Dermis blood vessel endothelial cell (primary cell): Measurements from ENCODE around the gene MARS1. TPM values are rescaled to one million over a fixed set of nuclear protein-coding genes. Genes with fewer than 3 reads are reported as not detected.
A peak's percentile ranks its signal among the peaks of the same experiment; 100 is the strongest.

Source experiments
- DNase-seq: peaks from one replicate; pipeline ENCODE4 v3.0.0; 2010
- total RNA-seq: library from RNA; depleted of rRNA; stranded (reverse); fragments of >200 nt; gene quantifications from 2 replicates; pipeline ENCODE4 v1.2.3, GENCODE V29; 2014

MARS1 gene
- total RNA-seq, 1 donor from 2014 or later, result 71.6 TPM

GRCh38 chr12:57518920-57519795, 31.3 kb downstream of the MARS1 start:
- DNase-seq, result peak; percentile 33

DNA sequence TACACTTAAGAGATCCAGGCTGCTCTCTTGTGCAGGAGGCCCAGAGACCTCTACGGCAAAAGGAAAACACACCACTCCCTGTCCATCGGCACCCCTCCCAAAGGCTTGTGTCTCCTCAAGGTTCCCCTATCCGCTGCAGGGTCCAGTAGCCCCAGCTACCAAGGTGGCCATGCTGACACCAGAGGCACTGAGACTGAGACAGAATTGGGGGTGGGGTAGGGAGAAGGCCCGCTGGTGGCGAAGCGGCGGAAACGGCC, 31.9 kb downstream of the MARS1 start:
- DNase-seq, result no peak

GRCh38 chr12:57520053-57520818, 32.4 kb downstream of the MARS1 start, which contains the start of gene DDIT3:
DDIT3 (minus strand) TSS chr12:57520514; CDS start chr12:57517406, 3,108 bp downstream.
- peak; percentile 99 for DNase-seq

- peak; percentile 50 for DNase-seq
Measured at GRCh38 chr12:57521525-57522010, 33.7 kb downstream of the MARS1 start.

DNA sequence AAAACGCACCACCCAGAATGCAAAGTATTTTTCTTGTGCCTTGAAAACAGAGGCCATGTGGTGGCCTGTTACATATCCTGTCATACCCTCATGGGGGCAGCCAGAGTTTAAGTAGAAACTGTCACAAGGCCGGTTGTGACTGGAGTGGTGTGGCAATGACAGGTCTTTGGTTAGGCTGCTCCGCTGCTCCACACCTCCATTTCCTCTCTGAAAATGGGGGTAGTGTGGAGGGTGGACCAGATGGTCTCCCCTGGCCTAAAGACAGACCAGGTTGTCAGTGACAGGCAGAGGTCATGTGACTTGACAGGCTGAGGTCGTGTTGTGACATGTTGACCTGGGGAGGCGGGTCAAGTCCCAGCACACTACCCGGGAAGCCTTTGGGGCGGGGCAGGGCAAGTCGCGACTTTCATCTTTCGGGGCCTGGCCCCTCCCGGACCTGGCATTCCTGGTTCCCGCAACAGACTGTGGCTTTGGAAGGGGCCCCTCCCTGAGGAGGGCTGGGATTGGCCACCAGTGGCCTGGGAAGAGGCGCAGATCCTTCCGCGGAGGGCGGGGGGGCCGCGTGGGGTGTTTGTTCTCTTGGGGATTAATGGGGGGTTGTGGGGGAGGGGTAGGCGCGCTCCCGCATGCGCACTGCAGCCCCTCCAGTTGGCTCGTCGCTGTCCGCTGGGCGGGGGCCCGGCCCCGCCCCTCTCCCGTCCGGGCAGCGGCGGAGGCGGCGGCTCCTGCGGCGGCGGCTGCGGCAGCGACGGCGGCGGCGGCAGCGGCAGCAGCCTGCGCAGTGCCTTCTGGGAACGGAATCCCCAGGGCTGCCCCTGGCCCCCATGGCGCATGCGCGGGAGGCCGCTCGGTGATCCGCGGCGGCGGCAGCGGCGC, 34.4 kb downstream of the MARS1 start, which contains the start of gene MBD6:
MBD6 (plus strand) TSS at position 814 of the 876 bp plus-strand sequence. CDS start 1,480 bp downstream, outside the sequence.
- DNase-seq, result peak; percentile 86

- DNase-seq, result peak; percentile 65
Measured at GRCh38 chr12:57522887-57523705, 35.2 kb downstream of the MARS1 start.

GRCh38 chr12:57523706-57524614, 36.1 kb downstream of the MARS1 start:
- DNase-seq, result no peak

DNA sequence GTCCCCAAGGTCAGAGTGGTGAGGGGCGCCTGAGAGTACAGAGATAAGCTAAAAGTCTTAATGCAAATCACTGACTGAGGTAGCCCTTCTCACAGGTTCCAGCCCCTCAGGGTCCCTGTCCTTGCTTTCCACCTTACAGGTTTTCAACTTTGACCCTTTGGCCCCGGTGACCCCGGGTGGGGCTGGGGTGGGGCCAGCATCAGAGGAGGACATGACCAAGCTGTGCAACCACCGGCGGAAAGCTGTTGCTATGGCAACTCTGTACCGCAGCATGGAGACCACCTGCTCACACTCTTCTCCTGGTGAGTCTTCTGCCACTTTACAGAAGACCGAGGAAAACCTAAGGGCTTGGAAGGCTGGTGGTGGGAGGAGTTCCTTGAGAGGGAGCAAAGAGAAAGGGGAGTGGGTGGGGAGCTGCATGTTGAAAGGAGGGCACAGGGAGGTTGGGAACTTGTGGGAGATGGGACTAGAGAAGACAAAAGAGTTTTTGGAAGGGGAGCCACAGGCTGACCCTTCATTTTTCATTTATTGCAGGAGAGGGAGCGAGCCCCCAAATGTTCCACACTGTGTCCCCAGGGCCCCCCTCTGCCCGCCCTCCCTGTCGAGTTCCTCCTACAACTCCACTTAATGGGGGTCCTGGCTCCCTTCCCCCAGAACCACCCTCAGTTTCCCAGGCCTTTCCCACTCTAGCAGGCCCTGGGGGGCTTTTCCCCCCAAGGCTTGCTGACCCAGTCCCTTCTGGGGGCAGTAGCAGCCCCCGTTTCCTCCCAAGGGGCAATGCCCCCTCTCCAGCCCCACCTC, 37.1 kb downstream of the MARS1 start:
- DNase-seq, result no peak

DNA sequence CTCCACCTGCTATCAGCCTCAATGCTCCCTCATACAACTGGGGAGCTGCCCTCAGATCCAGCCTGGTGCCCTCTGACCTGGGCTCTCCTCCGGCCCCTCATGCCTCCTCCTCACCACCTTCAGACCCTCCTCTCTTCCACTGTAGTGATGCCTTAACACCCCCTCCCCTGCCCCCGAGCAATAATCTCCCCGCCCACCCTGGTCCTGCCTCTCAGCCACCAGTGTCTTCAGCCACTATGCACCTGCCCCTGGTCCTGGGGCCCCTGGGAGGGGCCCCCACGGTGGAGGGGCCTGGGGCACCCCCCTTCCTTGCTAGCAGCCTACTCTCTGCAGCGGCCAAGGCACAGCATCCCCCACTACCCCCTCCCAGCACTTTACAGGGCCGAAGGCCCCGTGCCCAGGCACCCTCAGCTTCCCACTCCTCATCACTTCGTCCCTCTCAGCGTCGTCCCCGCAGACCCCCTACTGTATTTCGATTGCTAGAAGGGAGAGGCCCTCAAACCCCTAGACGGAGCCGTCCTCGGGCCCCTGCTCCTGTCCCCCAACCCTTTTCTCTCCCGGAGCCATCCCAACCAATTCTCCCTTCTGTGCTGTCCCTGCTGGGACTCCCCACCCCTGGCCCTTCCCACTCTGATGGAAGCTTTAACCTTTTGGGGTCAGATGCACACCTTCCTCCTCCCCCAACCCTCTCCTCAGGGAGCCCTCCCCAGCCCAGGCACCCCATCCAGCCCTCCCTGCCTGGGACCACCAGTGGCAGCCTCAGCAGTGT, 37.9 kb downstream of the MARS1 start:
- no peak for DNase-seq

GRCh38 chr12:57526477-57527126, 38.7 kb downstream of the MARS1 start:
- no peak for DNase-seq

GRCh38 chr12:57527184-57527583, 39.3 kb downstream of the MARS1 start:
- no peak for DNase-seq

DNA sequence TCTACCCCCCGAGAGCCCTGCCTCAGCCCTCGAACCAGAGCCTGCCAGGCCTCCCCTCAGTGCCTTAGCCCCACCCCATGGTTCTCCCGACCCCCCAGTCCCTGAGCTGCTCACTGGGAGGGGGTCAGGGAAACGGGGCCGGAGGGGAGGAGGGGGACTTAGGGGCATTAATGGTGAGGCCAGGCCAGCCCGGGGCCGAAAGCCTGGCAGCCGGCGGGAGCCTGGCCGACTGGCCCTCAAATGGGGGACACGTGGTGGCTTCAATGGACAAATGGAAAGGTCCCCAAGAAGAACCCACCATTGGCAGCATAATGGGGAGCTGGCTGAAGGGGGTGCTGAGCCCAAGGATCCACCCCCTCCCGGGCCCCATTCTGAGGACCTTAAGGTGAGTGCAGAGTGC, 40.3 kb downstream of the MARS1 start:
- DNase-seq, result no peak

DNA sequence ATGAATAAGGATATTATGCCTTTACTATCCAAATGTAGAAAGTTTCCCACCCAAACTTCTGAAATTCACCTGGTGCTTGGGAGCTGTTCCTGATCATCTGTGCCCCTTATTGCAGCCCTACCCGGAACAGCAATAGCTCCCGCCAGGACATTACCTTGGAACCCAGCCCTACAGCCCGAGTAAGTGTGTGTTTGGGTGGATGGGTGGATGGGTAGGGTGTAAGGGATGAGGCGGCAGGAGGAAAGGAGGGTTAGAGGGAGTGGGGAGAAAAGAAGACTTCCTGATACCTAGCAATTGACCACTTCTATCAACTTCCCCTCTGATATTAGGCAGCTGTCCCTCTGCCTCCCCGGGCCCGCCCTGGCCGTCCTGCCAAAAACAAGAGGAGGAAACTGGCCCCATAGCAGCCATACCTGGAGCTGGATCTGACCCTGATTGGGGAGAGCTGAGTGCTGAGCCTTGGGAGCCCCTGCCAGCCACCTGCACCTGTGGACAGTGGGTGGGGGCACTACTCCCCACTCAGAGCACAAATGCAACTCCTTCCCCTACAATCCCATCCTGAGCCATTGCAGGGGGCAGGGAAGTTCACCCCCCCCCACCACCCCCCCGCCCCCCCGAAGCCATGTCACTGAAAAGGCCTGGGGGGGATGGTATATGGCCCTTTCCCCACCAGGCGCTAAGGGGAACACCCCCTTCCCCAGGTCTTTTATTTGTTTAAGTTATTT, 41.1 kb downstream of the MARS1 start:
- DNase-seq, result no peak

- no peak for DNase-seq
Measured at GRCh38 chr12:57529831-57530230, 42.0 kb downstream of the MARS1 start.

DNA sequence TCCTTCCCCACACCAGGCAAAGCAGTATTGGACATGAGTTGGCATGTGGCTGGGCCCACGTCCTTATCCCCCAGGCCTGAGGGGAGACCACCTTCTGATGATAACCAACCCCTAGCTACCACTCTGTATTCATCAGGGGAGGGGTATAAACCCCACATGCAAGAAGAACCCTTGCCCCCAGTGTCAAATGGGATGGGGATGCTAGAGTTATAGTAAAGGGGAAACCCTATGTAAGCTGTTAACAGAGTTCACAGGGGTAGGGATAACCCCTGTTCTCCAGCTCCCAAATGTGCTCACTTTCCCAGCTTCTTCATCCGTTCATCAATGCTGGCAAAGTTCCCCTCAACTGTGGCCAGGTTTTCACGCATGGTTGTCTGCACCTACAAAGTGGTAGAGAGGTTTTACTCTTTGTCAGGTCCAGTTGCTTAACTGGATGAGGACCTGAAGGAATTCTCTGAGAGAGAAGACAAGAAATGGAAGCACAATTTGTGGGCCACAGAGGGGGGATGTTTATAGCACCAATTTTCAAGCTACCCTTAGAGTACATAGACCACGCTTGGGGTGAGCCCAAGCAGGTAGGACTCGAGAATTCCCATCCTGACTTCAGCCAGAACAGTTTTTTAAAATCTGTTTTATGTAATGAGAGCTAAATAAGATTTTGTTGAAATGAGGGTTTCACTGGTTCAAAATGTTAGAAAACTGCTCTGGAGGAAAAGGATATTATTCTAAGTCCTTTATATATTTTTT, 42.7 kb downstream of the MARS1 start:
- no peak for DNase-seq

DNA sequence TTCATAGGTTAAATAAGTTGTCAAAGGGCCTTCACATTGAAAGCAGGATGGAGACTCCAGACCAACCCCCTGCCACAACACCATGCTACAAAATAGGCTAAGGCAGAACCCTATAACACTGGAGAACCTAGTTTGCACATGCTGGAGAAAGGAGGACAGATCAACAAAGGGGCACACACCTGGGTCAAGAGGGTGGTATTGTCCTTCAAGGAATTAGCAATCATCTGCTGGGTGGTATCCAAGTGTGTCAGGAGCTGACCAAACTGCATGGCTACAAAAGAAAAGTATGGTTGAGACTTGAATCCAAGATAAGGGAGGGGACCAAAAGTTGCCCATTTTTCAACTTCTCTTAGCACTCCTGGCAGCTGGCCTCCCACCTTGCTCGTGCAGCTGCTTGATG, 44.0 kb downstream of the MARS1 start:
- no peak for DNase-seq

GRCh38 chr12:57533108-57533507, 45.2 kb downstream of the MARS1 start:
- DNase-seq, result no peak
